GM18870 (cell line): ENCODE results near the gene GTSE1.

Source experiments
- ATAC-seq: cut with Tn5 transposase; IDR thresholded peaks from one replicate; pipeline ENCODE4 v1.9.1; 2021; ENCODE audit warnings: moderate library complexity; ENCODE audit not compliant: unreplicated experiment

The GTSE1 gene

DNA sequence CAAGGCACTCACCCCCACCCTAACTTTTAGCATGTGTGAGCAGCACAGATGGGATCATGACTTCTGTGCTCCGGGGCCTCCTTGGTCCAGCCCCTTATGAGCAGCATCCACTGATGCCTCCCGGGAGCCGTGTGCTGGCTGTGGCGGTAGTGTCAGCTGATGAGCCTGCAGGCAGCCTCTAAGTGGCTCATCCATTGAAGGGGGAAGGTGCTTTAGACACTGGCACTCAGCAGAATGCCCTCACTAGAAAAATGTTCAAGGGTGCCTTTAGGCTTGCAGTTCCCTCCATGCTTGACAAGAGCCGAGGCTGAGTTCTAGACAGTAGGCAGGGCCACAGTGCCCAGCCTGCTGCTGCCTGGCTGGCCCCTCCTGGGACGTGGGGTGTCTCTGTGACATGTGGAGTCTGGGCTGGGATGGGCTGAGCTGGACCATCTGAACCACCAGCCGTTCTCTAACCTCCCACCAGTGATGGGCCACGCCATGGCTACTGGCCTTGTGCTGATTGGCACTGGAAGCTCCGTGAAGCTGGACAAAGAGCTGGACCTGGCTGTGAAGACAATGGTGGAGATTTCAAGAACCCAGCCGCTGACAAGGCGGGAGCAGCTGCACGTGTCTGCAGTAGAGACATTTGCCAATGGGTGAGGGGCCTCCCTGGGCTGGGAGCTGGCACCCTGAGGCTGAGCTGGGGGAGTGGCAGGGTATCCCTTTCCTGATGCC is 23.1 kb upstream of the GTSE1 start:
- ATAC-seq = no peak

DNA sequence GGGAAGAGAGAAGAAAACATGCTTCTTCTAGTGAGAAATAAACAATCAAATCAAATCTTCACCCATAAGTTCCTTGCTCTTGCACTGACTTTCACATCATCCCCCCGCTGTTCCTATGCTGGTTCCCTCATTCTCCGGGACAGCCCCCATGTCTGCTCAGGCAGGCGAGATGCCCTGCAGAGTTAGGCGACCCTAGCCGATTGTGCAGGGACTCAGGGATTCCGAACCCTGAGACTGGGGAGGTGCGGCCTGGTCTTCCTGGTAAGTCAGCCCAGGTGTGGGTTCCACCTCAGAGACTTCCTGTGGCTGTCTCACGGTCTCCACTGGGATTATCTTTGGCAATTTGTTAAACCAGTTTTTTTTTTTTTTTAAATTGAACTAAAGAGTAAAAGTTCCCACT is 22.3 kb upstream of the GTSE1 start:
- ATAC-seq = no peak

DNA sequence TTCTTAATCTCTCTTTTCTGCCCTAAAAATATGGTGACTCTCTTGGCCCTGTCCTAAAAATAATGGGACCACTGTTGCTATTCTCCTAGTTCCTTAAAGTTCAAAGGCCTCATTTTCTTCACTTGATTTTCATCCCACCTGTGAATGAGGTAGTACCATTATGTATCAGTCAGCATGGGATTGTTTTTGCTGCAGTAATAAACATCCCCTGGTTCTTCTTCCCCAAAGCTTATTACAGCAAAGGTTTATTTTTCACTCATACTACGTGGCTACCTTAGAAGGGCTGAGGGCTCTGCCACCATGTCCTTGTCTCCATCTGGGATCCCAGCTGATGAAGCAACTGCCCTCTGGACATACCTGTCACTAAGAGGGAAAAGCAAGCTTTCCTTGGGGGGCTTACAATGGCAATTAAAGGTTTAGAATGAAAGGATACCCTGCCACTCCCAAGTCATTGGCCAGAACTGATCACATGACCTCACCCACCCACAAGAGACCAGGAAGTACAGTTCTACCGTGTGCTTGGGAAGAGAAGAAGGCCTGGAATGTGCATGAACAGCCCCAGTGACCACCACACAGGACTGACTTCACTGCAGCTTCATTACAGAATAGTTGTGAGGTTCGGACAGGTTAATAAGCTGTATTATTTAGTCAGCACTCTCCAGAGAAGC is 21.1 kb upstream of the GTSE1 start:
- ATAC-seq = no peak

DNA sequence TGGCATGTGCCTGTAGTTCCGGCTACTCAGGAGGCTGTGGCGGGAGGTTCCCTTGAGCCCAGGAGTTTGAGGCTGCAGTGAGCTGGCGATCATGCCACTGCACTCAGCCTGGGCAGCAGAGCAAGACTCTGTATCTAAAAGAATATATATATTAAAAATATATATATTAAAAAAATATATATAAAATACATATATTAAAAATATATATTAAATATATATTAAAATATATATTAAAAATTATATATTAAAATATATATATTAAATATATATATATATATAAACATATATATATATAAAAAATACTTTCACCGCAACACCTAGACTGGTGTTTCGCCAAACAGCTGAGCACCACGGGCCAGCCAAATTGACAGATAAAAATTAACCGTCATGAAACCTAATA is 20.1 kb upstream of the GTSE1 start:
- no peak for ATAC-seq

DNA sequence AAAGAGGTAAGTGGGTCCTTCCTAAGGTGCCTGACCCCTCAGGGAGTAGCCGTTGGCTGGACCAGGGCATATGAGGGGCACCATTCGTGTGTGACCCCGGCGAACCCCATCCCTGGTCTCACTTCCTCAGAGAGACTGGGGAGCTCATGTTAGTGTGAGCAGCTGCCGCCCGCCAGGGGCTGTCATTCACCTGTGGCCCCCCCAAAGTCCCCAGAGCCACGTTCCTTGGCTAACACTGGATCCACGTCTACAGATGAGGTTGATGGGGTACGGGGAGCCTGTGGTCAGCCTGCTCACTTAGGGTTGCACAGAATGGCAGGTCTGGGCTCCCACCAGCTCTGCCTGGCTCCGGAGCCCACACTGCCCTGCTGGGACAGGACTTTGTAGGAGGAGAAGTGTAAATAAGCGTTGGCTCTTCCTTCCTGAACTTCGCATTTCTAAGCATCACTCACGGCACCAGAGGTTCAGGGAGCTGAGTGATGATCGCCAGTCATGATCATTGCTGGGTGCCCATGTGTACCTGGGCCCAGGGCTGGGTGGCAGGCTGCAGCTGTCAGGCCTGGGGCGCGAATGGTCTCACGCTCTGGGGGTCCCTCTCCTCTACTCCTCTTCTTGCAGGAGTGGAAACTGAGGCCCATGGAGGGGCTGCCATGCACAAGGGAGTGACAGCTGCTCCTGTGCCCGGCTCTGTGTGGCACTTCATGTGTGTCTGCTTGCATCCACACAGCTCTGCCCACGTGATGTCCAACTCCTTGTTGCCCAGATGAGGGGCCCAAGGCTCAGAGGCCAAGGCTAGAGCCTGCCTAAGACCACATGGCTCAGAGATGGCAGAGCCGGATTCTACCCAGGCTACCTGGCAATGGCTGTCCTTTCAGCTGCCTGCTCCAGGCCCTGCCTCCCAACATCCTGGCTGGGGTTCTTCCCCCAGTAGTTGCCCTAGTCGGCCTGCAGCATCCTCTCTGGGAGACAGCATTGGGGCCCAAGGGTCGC is 17.7 kb upstream of the GTSE1 start:
- no peak for ATAC-seq

DNA sequence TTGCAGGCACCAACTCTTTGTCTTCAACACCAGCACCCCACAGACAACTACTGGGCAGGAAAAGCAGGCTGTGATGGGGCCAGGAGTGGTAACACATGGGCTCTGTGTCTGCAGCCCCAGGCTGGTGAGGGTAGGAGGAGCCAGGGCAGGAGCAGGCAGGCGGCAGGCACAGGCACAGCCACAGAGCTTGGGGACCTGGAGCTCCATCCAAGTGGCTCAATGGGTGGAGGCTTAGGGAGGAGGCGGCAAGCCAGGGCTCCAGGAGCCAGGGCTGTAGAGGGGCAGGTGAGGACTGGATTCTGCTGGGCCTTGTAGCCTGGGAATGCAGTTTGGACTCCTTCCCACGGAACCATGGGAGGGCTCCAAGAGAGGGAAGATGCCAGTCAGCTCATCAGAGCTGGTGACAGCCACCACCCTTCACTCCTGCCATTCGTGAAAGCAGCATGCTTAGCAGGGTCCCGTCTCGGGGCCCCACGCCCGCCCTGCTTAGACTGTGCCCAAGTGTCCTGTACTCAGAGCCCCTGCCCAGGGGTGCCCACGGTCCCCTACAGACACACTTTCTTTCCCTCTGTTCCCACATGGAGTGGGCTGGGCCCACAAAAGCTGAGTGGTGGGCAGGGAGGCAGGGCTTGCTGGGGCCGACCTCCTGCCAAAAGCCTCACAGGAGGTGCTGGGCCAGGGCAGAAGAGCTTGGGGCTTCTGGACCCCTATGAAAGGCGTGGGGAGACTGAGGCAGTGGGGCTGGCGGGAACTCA is 16.4 kb upstream of the GTSE1 start:
- no peak for ATAC-seq

DNA sequence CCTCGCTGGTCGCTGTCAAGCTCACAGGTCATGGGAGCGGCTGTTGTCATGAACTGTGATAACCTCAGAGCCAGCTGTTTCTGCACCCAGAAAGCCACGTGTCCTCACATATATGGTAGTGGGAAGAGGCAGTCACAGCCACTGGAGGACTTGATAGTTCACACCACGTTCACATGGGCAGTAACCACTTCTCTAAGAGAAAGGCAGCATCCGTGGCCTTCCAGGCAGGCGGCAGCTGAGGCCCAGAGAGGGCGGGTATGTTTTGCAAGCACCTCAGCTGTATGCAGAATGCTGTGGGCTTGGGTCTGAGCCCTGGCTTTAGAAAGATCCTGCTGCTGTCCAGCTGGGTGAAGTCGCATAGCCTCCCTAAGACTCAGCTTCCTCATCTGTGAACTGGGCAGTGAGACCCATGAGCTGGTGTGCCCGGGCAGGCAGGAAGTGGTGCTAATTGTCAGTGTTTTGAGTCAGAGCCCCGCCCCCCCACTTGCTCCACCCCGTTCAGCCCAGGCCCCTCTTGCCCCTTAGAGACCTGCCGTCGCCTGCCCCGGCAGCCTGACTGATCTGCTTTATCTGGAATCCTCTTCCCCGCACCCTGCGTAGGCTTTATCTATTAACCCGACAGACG is 15.6 kb upstream of the GTSE1 start:
- no peak for ATAC-seq

DNA sequence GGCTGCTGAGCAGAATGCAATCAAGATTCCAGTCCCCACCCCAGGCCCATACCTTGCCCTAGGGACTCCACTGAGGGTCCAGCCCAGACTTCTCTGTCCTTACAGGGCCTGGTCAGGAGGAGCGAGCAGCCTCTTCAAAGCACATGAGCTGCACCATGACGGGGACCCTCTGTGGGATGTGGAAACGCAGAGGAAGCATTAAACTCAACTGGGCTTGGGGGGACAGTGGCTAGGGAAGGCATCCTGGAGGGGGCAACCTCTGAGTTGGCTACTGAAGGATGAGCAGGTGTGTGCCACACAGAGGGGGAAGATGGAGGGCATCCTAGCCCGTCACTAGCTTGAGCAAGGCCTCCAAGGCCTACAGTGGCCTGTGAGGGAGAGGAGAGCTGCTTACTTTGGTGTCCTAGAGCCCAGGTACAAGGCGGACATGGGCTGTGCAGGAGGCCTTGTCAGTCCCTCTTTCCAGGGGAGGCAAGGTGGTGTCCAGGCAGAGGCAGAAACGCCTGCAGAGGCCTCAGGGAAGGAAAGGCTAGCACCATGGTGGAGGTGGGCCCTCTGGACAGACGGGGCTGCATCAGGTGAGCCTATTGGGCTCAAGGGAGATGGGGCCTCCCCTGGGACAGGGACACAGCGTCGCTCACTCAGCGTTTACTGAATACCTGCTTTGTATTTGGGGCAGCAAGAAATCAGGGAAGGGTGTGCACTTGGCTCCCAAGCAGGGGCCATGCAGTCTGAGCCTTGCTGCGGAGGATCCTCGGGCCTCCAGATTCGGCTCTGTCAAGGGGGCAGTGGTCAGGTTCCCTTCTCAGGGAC is 14.6 kb upstream of the GTSE1 start:
- no peak for ATAC-seq

DNA sequence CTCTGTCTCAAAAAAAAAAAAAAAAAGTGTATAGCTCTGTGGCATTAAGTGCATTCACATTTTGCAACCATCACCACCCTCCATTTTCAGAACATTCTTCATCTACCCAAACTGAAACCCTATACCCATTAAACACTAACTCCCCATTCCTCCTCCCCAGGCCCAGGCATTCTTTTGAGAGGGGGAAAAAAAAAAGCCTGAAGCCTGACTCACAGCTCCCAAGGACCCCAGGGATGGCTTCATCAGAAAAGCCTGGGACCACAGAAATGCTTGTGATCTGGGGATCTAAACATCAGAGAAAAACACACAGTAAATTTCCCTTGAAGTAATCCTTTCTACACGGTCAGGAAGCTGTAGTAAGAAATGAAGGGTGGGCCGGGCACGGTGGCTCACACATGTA is 10.7 kb upstream of the GTSE1 start:
- no peak for ATAC-seq

DNA sequence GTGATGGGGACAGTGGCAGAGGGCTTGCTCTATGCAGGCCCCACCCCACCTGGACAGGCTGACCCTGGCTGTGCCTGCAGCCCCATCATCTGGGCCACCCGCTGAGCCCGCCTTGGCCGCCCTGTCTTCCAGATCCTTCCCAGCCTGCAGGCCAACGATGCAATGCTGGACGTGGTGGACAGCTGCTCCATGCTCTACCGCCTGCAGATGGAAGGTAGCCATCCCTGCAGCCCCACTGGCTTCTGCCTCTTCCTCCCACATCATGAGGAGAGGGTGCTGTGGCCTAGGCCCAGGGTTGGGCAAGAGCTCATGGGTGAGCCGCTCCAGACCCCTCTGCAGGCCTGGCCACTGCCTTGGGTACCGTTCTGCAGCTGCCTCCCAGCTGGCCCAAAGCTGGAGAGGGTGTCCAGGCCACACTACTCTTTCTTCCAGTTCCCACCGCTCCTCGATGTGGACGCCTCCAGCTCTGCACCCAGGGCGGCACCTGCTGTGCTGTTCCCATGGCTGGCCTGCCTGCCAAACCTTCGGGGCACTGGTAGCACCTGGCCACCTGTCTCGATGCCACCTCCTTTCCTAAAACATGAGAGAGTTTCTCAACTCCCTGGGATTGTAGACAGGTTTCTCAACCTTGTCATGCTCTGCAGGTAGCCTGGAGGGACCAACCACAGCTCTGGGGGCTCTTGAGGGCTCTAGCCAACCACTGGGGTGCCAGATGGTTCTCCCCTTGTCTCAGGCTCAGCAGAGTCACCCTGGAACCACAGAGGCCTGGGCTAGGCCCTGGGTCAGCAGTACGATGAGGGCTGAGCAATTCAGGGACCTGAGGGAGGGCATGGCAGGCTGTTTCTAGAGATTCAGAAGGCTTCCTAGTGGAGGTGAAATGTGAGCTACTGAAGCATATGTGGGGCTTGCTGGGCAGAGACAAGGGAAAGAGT is 9.5 kb upstream of the GTSE1 start:
- no peak for ATAC-seq

DNA sequence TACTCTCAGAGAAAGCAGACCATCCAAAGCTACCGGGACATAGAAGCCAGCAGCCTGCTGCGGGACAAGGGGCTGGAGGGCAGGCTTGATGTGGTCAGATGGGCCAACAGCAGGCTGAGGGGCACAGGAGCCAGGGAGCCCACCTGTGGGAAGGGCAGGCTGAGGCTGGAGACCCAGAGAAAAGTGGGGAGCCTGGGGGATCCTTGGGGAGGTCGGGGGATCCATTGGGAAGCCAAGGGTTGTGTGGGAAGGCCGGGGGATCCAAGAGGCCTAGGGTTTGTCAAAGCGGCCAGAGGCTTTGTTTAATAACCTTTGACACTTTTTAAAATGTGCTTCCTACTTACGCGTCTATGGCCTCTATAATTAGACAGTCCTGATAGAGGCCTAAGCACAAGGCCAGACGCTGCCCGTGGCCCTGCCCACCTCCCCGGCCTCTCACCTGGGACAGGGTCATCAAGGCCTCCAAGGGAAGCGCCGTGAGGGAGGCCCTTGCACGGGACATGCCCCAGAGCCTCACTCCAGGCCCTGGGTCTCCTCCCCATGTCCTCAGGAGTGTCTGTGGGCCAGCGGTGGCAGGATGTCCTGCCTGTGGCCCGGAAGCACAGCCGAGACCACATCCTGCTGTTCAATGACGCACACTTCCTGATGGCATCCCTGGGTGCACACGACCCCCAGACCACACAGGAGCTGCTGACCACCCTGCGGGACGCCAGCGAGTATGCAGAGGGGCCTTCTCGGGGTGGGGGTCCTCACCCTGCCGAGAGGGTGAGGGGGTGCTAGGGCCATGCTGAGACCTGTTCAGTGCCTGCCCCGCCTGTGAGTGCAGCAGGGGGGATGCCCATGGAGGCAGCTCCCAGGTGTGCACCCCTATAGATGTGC is 8.6 kb upstream of the GTSE1 start:
- ATAC-seq = no peak

DNA sequence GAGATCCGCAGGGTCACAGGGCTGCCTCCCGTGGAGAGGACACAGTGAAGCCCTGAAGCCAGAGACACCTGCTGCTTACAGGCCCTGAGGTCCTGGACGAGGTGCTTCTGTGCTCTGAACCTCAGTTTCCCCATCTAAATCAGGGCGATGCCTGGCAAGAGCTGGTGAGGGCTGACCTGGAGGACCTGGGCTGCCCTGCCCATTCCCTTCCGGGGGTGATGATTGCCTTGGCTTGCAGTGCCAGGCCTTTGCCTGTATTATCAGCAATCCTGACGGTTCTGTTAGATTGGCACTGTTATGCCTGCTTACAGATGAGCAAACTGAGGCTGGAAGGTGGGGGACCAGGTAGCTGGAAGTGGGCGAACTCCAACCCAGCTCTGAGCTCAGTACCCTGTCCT is 7.8 kb upstream of the GTSE1 start:
- no peak for ATAC-seq

DNA sequence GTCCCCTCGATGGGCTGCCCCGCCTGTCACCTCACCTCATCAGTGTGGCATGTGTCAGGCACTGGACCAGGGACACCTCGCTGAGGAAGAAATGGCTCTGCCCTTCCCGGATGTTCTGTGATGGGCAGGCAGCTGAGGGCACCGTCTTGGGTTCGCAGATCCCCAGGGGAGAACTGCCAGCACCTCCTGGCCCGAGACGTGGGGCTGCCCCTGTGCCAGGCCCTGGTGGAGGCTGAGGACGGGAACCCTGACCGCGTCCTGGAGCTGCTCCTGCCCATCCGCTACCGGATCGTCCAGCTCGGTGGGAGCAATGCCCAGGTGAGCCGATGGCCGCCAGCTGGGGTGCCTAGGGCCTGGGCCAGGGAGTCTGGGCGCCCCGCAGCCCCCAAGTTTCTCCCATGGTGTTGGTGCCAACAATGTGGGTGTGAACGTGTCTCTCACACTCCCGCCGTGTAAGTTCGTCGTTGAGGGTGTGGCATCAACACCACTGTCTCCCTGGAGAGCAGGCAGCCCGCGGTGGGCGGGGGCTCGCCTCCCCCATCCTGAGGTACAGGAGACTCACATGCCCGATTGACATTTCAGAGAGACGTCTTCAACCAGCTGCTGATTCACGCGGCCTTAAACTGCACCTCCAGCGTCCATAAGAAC is 7.3 kb upstream of the GTSE1 start:
- no peak for ATAC-seq

DNA sequence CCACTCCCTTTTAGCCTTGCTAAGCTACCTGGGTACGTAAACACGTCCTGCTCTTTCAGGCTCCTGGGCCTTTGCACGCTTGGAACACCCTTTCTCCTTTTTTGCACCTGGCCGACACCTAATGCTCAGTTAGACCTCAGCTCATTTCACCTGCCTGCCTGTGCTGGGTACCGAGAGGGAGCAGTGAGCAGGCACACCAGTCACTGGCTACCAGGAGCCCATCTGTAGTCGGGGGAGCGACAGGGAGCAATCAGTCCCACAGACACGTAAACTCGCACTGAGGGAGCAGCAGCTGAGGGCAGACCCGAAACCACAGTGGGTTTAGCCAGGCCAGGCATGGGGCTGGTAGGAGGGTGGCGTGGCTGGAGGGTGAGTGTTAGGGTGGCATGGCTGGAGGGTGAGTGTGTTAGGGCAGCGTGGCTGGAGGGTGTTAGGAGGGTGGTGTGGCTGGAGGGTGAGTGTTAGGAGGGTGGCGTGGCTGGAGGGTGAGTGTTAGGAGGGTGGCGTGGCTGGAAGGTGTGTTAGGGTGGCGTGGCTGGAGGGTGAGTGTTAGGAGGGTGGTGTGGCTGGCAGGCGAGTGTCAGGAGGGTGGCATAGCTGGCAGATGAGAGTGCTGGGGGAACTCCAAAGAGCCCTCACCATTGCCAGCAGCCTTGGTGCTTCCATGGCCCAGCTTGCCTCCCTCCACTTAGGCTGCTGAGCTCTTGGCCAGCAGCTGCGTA is 6.4 kb upstream of the GTSE1 start:
- no peak for ATAC-seq

DNA sequence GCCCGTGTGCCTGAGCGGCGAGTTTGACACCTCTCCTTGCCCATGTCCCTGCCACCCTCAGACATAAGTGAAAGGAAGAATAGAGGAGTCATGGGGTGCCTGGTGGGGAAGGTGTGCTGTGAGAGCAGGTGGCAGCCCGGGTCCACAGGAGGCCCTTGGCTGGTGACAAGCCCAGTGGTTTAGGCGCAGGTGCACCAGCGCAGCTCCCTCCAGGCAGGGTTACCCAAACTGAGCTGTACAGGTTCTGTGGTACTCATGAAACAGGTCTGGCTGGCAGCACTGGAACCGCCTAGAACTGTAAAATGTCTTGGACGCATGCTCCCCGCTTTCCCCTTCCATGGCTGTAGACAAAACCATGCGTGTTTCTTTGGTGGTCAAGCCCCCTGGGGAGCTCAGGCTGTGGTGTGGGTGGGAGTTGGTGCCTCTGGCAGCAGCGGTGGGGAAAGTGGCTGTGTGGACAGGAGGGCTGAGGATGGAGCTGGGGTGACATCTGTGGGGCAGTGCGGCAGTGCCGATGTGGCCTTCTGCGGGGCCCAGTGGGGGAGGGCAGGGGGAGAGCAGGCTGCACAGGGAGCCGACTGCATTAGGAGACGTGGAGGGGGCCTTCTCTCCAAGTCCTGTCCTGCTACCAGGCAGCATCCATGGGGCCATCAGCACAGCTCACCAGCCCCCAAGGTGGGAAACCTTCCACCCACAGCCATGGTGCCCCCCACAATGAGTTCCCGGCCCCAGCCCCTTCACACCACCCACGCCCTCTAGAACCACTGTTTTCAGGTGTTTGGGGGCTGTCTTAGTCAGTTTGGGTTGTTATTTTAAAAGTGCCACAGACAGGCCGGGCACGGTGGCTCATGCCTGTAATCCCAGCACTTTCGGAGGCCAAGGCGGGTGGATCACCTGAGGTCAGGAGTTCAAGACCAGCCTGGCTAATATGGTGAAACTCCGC is 5.6 kb upstream of the GTSE1 start:
- no peak for ATAC-seq
